ENCODE data around the gene ADAMTSL1.

The ADAMTSL1 gene

GRCh38 chr9:18555105-18555883 lies 81.3 kb downstream of the ADAMTSL1 start:
- no peak for DNase-seq (ENCODE audit: low spot score)

GRCh38 chr9:18564018-18564880 lies 90.3 kb downstream of the ADAMTSL1 start:
- DNase-seq (ENCODE audit: low spot score), result no peak

GRCh38 chr9:18566121-18566520 lies 92.2 kb downstream of the ADAMTSL1 start:
- DNase-seq (ENCODE audit: low spot score), result no peak

GRCh38 chr9:18568973-18569372 lies 95.0 kb downstream of the ADAMTSL1 start:
- DNase-seq (ENCODE audit: low spot score), result no peak

GRCh38 chr9:18569941-18570630 lies 96.1 kb downstream of the ADAMTSL1 start:
- DNase-seq (ENCODE audit: low spot score), result no peak

GRCh38 chr9:18573021-18573556 lies 99.1 kb downstream of the ADAMTSL1 start:
- DNase-seq (ENCODE audit: low spot score), result no peak

- DNase-seq (ENCODE audit: low spot score), result no peak
Observed at GRCh38 chr9:18575686-18576085, 101.7 kb downstream of the ADAMTSL1 start.

- no peak for DNase-seq (ENCODE audit: low spot score)
Observed at GRCh38 chr9:18579536-18579935, 105.6 kb downstream of the ADAMTSL1 start.

GRCh38 chr9:18580151-18580550 lies 106.2 kb downstream of the ADAMTSL1 start:
- DNase-seq (ENCODE audit: low spot score), result no peak

- DNase-seq (ENCODE audit: low spot score), result no peak
Observed at GRCh38 chr9:18585996-18586395, 112.0 kb downstream of the ADAMTSL1 start.

- DNase-seq (ENCODE audit: low spot score), result no peak
Observed at GRCh38 chr9:18588002-18588401, 114.0 kb downstream of the ADAMTSL1 start.

GRCh38 chr9:18591261-18591660 lies 117.3 kb downstream of the ADAMTSL1 start:
- DNase-seq (ENCODE audit: low spot score), result no peak

- no peak for DNase-seq (ENCODE audit: low spot score)
Observed at GRCh38 chr9:18594837-18595236, 120.9 kb downstream of the ADAMTSL1 start.

- DNase-seq (ENCODE audit: low spot score), result no peak
Observed at GRCh38 chr9:18595597-18595996, 121.6 kb downstream of the ADAMTSL1 start.

- DNase-seq (ENCODE audit: low spot score), result no peak
Observed at GRCh38 chr9:18596920-18597319, 123.0 kb downstream of the ADAMTSL1 start.

- no peak for DNase-seq (ENCODE audit: low spot score)
Observed at GRCh38 chr9:18598969-18599368, 125.0 kb downstream of the ADAMTSL1 start.

- DNase-seq (ENCODE audit: low spot score), result no peak
Observed at GRCh38 chr9:18601026-18601425, 127.1 kb downstream of the ADAMTSL1 start.

GRCh38 chr9:18601956-18602355 lies 128.0 kb downstream of the ADAMTSL1 start:
- no peak for DNase-seq (ENCODE audit: low spot score)

- DNase-seq (ENCODE audit: low spot score), result no peak
Observed at GRCh38 chr9:18604767-18605730, 131.1 kb downstream of the ADAMTSL1 start.

GRCh38 chr9:18605766-18606180 lies 131.8 kb downstream of the ADAMTSL1 start:
- peak; percentile 11 for DNase-seq (ENCODE audit: low spot score)

- peak; percentile 14 for DNase-seq (ENCODE audit: low spot score)
Observed at GRCh38 chr9:18606281-18606680, 132.3 kb downstream of the ADAMTSL1 start.
